HG03066 (cell line): ENCODE data around the gene CTTNBP2.

Source experiments
- ATAC-seq: cut with Tn5 transposase; IDR thresholded peaks from one replicate; pipeline ENCODE4 v1.9.1; 2021; ENCODE audit warnings: low read depth; ENCODE audit not compliant: unreplicated experiment

Gene CTTNBP2

DNA sequence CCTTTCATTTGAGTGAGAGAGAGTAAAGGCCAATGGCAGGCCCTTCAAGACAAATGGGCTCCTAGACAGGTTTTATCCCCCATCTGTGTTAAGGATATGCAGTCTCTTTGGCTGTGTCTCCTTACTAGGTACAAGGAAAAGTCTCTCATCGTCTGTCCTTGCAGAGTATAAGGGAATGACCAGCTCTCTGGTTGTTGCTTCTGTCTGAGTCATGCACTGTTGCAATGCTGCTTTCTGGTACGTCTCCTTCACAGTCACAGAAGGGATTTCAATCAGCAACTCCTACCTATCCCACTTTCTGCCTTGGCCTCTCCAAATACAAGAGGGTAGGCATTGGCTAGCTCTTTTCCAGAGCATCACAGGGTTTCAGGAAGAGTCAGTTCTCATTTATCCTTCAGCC, 48.1 kb downstream of the CTTNBP2 start:
- no peak for ATAC-seq

DNA sequence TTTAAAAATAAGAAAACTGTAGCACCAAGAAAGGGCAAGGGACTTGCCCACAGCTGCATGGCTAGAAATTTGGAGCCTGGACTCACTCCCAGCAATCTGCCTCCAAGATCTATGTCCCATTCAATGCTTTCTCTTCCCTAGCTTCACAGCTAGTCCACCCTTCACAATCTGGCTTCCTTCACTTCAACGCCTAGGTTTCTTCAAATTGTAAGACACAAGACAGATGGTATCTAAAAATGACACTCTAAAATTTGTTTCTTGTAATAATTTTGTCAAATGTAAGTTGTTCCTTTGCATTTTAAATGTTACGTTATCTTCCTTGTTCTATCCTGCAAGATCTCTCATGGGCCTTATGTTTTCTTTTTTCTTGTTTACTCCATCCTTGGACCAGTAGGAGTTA, 48.6 kb downstream of the CTTNBP2 start:
- ATAC-seq: no peak

DNA sequence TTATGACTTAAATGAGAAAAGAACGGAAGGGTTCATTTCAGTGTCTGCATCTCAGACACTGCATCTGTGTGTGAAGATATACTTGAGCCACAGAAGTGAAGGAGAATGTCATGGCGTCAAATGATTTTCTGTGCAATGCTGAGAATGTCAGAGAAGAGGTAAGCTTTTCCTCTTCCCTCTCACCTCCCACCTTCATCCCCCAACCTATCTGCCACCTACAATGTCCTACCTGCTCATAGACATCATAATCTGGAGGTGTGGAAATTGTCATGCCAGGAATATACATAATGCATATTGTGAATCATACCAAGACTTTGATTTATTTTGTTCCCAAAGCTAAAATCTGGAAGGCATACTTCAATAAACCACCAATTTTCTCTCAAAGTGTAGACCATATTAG, 53.7 kb downstream of the CTTNBP2 start:
- no peak for ATAC-seq

DNA sequence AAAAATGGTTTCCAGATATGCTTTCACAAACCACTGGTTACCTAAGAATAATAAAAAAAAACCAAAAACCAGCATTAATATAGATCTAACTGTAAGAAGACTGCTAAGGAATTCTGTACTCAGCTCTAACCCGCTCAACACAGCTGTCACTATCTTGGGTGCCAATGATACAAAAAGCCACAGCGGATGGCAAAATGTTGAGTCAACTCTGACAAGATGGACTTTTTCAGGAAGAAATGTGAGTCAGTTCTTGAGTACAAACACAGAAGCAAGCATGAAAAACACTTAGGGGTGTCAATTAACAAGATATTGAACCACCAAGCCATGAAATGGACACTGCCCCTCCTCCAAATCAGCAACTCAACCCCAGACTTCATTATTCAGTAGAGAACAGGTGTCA, 55.0 kb downstream of the CTTNBP2 start:
- no peak for ATAC-seq

DNA sequence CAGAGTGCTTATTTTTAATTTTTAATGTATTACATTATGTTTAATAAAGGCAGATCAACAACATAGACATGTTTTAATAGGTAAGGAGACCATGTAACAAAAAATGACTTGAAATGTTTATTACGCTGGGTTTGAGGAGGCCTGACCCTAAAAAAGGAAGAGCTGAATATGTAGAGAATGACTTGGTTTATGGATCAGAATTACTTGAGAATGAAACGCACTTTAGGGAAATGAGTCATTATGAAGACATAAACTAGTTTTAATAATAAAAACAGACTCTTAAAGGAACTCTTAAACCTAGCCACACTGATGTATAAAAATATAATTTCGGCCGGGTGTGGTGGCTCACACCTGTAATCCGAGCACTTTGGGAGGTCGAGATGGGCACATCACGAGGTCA, 56.5 kb downstream of the CTTNBP2 start:
- no peak for ATAC-seq

DNA sequence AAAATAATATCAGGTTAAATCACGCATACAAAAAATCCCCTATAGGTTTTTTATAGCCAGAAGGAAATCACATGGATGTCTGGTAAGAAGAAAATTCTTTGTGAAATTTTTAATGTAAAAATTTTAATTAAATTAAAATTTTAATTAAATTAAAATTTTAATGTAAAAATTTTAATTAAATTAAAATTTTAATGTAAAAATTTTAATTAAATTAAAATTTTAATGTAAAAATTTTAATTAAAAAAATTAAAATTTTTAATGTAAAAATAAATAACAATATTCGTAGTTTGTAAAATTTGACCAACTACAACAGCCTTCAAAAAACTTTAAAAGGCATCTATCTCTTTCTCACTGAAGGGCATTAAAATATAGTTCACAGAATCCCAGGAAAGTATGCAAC, 61.5 kb downstream of the CTTNBP2 start:
- ATAC-seq: no peak

DNA sequence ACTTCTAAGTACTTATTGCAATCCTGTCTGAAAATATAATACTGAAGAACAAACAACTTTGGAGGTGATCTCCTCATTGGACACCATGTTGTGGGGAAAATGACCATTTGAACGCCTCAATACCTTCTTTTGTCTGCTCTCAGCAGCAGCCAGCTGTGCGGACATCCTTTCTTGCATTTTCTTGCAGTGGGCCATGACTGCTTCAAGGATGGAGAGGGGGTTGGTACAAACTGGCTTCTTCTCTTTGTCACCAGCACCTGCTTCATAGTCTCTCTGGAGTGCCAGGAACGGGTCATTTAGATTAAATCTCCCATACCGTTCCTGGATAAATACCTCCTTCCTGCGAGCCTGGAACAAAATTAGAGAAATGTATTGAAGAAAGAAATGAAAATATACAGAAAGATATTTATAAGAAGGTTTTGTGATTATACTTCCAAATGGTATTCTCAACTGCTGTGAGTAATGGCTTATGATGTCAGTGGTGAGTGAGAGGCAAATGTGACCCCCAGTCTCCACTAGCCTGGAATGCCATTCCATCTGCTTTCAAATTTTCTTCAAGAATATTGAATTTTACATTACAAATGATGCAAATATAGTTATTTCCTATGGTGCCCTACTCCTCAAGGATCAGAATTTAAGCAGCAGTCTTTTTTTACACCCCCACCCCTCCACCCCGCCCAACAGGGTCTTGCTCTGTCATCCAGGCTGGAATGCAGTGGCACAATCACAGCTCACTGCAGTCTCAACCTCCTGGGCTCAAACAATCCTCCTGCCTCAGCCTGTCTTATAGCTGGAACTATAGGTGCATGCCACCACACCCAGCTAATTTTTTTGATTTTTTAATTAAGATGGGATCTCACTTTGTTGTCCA, 62.4 kb downstream of the CTTNBP2 start:
- no peak for ATAC-seq

DNA sequence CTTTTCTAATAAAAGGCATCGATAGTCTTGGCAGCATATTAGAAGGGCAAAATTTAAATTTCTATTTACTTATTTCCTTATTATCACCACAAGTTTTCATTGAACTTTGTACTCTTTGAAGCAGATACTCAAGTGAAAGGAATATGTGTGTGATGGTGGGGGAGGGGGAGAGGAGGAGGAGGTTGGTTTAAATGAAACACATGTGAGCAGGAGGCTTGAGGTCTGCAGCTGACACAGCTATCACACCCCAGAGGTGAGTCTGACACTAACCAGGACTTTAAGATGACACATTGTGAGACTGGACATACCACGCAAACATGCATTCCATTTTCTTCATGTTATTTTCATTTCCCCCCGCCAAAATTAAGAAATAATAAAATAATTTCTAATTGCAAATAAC, 63.3 kb downstream of the CTTNBP2 start:
- no peak for ATAC-seq

DNA sequence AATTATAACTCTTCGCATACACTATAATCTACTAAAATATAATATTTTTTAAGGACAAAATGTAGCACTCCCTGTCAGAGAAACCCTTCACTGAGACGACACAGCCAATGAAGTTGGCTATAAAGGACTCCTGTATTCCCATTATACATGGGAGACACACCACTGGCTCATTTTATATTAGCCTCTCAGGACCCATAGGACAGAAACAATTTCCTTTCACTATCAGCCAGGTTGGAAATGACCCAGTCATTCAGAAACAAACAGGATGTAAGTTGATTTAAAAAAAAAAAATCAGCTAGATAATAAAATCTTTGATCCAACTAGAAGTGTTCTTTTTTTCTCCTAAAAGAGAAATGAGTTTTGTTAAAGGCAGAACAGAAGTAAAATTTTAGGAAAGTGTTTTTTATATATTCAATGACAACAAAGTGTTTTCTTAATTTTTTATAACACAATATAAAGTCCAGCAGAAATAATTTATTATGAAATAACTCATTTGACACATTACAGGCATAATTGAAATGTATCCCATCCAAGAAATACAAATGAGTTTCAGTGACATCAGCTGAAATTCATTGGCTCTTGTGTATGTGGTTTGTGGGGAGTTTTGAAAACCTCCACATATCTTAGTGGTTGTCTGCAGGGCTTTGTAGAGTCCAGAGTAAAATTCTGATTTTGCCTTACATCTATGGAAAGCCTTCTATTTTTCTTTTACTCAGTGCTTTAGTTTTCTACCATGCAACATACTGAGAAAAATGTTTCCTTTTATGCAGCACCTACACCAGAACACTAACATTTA, 64.1 kb downstream of the CTTNBP2 start:
- no peak for ATAC-seq

DNA sequence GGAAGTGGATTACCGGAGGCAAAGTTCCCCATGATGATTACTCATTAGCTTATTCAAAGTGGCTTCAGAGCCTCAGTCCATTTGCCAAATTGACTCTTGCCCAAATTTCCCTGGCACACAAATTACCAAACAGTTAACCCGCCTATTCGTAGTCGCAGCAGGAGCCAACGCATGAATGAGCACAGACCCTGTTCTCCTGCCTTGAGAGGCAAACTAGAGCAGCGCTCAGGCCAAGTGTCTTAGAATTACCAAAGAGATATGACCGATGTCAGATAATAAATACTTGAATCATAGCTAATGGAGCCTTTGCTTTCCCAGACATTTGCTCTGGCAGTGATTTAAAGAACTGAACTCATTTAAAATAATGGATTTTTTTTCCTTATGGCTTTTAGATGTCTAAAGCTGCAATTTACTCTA, 64.9 kb downstream of the CTTNBP2 start:
- no peak for ATAC-seq

DNA sequence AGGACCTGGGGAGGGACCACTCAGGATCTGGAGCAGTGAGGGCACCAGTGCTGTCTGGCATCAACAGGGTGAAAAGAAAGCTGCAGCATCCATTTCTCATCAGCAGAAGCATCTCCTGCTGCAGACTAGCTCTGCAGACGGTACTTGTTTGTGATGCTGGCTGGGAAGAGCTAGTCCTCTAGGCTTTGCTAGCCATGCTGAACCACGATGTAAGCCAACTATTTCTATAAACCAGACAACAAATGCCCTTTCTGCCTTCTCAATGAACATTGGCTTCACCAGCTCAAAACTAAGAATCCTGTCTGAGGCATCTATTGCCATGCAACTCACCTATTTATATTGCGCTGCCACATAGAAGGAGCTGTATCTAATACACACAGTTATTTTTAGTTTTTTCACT, 65.6 kb downstream of the CTTNBP2 start:
- no peak for ATAC-seq

DNA sequence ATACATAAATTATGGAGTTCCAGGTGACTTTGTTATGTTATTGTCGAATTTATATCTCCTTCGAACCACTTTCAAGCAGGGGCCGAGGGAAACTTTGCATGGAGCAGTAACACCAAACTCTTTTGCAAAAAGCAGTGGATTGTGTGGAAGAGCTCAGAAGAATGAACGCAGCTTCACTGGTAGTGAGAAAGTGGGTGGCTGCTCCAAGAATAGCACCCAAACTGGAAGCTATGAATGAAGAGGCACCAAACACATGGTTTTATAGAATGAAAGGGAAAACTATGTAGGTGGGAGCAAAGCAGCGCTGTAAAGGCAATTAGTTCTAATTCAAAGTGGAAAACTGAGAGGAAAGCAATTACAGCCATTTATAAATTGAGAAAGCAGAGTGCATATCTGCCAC, 67.2 kb downstream of the CTTNBP2 start:
- no peak for ATAC-seq

DNA sequence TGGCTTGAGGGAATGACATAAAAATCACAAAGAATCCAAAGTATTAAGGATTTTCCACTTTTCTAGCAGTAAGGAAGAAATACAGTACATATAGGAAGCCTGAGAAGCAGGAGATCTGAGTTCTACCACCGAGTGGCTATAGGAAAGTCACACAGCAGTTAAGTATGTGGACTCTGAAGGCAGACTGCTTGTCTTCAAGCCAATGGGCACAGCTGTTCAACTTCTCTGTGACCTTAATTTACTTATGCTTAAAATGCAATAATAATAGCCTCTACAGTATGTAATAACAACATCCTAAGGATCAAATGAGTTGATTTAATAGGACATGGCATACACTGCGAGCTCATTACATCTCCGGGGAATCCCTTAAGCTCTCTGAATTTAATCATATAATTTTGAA, 68.0 kb downstream of the CTTNBP2 start:
- ATAC-seq: no peak

DNA sequence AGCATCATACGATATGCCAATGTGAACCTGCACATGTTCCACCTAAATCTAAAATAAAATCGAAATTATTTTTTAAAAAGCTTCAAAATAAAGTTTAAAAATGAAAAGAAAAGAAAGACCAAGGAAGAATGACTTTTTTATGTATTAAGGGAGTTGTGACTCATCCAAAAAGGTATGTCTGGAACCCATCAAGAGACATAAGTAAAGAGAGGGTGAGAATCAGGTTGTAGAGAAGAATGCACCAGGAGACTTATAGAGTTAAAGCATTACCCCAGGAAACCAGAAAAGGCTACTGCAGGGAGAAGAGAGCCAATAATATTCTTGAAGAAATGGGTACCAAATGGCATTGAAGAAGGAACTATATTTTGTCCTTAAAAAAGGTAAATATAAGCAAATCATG, 69.8 kb downstream of the CTTNBP2 start:
- no peak for ATAC-seq

DNA sequence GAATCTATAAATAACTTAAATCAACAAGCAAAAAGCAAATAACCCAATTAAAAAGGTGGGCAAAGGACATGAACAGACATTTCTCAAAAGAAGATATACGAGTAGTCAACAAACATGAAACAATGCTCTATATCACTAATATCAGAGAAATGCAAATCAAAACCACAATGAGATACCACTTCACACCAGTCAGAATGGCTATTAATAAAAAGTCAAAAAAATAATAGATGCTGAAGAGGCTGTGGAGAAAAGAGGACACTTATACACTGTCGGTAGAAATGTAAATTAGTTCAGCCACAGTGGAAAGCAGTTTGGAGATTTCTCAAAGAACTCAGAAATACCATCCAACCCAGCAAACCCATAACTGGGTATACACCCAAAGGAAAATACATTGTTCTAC, 70.6 kb downstream of the CTTNBP2 start:
- no peak for ATAC-seq

DNA sequence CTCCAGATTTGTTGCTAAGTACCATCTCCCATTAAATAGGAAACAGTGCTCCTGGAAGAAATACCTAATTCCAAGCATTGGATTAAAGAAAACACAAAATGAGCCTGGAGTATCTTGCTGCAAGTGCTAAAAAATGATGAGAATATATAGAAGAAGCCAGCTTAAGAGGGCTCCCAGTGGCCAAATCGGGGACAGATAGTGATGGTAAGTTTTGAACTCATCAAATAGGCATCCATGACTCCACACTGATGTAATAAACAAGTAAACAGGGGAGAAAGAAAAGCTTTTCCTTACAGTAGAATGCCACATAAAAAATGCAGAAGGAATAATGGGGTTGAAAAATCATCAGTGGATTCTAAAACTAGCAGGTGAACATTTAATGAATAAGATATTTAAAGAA, 72.4 kb downstream of the CTTNBP2 start:
- ATAC-seq: no peak

DNA sequence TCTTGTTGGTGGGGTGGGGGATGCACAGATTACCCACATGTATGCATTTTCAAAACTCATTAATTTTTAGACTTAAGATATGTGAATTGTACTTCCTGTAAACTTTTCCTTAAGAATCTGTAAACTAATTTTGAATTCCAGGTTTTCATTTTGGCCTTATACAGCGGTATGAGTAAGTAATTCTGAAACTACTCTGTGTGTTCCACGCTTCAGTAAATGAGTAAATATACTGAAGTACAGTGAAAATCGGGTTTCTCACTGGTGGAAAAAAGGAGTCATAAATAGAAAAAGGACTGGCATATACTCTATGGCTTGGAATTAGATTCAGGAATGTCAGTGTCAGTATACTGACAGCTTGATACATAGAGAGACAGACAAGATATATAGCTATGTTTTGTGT, 72.8 kb downstream of the CTTNBP2 start:
- ATAC-seq: no peak

DNA sequence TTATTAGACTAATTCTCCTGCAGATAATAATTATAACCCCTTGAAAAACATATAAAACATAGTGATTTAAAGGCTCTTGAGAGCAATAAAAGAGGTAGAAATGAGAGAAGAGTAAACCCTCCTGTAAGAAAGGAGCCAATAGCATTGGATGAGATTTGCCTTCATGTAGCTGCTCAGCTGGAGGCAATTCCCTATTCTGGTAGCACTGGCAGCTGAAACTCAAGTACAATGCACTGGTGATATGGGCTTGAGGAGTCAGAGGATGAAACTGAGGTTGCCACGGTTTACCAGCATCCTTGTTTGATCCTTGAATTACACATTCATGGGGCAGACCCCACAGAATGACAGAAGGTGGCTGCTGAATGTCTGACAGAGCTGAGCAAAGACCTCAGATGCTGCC, 76.4 kb downstream of the CTTNBP2 start:
- ATAC-seq: no peak

DNA sequence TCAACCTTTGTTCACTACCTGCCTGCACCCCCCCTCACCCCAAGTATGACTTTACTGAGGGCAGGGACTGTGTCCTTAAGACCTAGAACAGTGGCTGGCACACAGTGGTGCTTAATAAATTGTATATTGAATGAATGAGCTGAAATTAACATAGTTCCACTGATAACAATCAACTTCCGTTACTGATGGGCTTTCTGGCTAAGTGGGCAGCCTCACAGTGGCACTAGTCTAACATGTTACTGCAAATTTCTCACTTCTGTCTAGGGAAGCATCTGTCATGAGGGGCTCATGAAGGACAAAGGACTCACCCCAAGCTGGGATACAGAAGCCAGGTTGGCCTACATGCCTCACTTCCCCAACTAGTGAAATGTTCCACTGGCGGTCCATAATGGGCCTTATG, 79.3 kb downstream of the CTTNBP2 start:
- no peak for ATAC-seq

DNA sequence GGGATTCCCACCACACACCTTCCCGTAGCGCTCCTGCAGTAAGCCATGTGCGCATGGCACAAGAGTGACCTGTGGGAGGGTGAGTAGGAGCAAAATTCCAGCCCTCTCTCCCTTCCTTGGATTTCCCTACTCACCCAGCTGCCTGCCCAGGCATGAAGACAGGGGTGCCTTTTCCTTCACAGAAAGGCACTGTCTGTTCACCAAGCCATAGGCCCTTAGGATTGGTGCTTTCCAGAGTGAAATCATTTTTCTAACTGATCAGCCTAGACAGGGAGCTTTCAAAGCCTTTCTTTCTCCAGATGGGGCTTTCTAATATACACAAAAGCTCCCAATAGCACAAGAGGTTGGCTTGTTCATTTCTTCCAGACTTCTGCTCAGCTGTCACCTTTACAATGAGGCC, 79.7 kb downstream of the CTTNBP2 start:
- ATAC-seq: no peak

DNA sequence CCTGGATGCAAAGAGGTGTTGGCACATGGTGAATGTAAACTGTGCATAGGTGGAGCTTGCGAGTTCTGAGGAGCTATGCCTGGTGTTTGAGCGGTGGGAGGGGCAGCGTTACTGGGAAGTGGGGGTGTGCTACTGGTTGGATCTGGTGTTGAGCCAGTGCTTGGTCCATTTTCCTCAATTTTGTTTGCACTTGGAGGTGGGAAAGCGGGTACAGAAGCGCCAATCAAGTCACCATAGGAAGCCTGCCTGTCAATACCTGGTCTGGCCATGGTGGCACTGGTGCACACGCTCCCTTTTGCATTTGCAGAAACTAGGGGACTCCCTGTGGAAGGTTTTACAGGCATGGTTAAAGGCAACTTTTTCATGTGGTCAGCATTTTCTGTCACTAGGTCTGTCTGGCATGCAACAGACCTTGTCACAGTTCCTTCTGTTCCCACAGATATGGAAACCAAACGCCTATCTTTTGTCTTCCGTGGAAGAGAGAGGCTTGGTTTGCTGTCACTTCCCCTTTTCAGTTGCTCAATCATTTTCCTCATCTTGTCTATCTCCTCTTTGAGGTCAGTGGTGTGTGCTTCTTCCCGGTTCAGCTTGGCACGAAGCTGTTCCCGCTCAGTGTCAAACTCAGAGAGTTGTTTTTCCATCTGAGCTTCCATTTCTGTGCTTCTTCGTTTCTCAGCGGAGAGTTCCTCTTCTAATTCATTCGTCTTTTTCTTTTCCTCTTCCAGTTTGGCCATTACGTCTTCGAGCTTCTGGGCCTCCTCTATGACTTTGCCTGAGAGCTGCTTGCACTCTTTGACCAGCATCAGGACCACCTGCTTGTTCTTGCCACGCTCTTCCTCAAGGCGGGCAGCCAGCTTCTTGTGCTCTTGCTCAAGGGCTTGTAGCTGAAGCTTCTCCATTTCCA, 81.1 kb downstream of the CTTNBP2 start:
- peak; percentile 81 for ATAC-seq
